Measurements from ENCODE around the gene SLC25A39. TPM values are rescaled to one million over a fixed set of nuclear protein-coding genes. Genes with fewer than 3 reads are reported as not detected.

SLC25A39 gene
- total RNA-seq, 2 experiments from 2014 or later, result 149 to 153 TPM

- CTCF ChIA-PET, result interaction anchor here (1.1 kb wide), 1 partner anchor 15 kb away, joined by 3 read pairs; no protein-coding TSS in a partner anchor
- Mint-ChIP-seq H3K27ac (no peak overlapping the region), H3K9me3 (no peaks in the 10 kb centered on the region), H3K27me3 (no peaks in the 10 kb centered on the region), H3K36me3 (ENCODE audit: low read depth) (no peaks in the 10 kb centered on the region), H3K4me3 (no peak overlapping the region), H3K4me1 (ENCODE audit: low read depth) (no peaks in the 10 kb centered on the region)
- POLR2A ChIA-PET, result interaction anchor here (0.7 kb wide), 1 partner anchor 69 kb away, joined by 3 read pairs; no protein-coding TSS in a partner anchor
- intact Hi-C loops (cut with micrococcal nuclease), result no loop called here
- TF ChIP-seq CTCF (IDR thresholded peaks at IDR 0.05), result no peak
- DNase-seq (no peak), ATAC-seq (no peak)
Observed at GRCh38 chr17:44272321-44272951, 52.2 kb downstream of the SLC25A39 start.

Other genes with a start within 250 kb of the SLC25A39 start
- gene HDAC5, start 201.2 kb downstream of the SLC25A39 start, total RNA-seq, result 10 to 100 TPM; 19.1 to 19.3 TPM
- gene HROB, start 182.9 kb downstream of the SLC25A39 start, total RNA-seq, result 10 to 100 TPM; 16.8 to 17.9 TPM
- under 1 TPM; 0.18 to 0.27 TPM for gene ASB16, start 154.1 kb downstream of the SLC25A39 start, total RNA-seq
- 10 to 100 TPM; 17.5 TPM for gene TMUB2, start 137.9 kb downstream of the SLC25A39 start, total RNA-seq
- 10 to 100 TPM; 58.1 to 62.3 TPM for gene ATXN7L3, start 124.9 kb downstream of the SLC25A39 start, total RNA-seq
- 100 to 1,000 TPM; 129 to 135 TPM for gene UBTF, start 105.1 kb downstream of the SLC25A39 start, total RNA-seq
- not detected for gene SLC4A1, start 56.7 kb downstream of the SLC25A39 start, total RNA-seq
- under 1 TPM in 1 of 2 experiments, not detected in 1; 0.22 TPM for gene RUNDC3A, start 16.2 kb downstream of the SLC25A39 start, total RNA-seq
- gene GRN, start 20.5 kb upstream of the SLC25A39 start, total RNA-seq, result 10 to 100 TPM; 34.8 to 35.5 TPM
- gene FAM171A2, start 39.0 kb upstream of the SLC25A39 start, total RNA-seq, result under 1 TPM; 0.43 to 0.78 TPM
- gene ITGA2B, start 64.8 kb upstream of the SLC25A39 start, total RNA-seq, result 1 to 10 TPM; 1.1 to 1.7 TPM
- gene GPATCH8, start 178.6 kb upstream of the SLC25A39 start, total RNA-seq, result 10 to 100 TPM; 34.0 to 36.8 TPM
- gene FZD2, start 232.7 kb upstream of the SLC25A39 start, total RNA-seq, result under 1 TPM; 0.16 to 0.22 TPM